Right ventricle myocardium inferior (tissue), 1 donor: Measurements from ENCODE around the gene NUMB. TPM values are rescaled to one million over a fixed set of nuclear protein-coding genes. Genes with fewer than 3 reads are reported as not detected.

Experiments
- ATAC-seq: fragments of 200-7000 bp; cut with Tn5 transposase; one replicate; pipeline ENCODE4 v1.9.1; 2020; ENCODE audit warnings: mild to moderate bottlenecking, moderate library complexity
- DNase-seq: peaks from one replicate; pipeline ENCODE4 v3.0.0; 2021; ENCODE audit errors: missing footprints
- intact Hi-C: fragments of 100-400 bp; cut with DNase I; formaldehyde crosslinking; loops from one replicate; pipeline ENCODE4 v1.11.0; 2022
- total RNA-seq: library from RNA; stranded (reverse); fragmentation: NEBNext Ultra II Directional; extraction: Animal tissue kit (Norgen Biotek cat#: 25700); gene quantifications from one replicate; pipeline ENCODE4 v1.2.1, GENCODE V29; 2021
- donor health status: DM: no; HTN: yes; CAD: no; lungs with severe emphysema.

Gene NUMB
- total RNA-seq, 1 donor from 2014 or later, result 39.8 TPM

DNA sequence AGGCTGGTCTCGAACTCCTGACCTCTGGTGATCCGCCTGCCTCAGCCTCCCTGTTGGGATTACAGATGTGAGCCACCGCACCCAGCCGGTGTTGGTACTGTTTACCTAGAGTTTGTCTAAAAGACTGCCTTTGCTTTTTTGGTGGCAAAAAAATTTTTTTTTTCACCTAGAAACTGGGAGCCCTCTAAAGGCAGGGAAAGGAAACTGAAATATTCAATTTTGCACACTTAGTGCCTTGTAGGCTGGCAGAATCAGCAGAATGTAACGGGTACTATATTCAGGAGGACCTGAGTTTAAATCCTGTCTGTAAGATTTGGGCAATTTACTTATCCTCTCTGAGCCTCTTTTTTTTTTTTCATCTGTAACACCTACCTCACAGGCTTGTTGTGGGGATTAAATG lies 177.4 kb downstream of the NUMB start:
- ATAC-seq, result no peak
- intact Hi-C loops, result no loop called here
- DNase-seq, result no peak

DNA sequence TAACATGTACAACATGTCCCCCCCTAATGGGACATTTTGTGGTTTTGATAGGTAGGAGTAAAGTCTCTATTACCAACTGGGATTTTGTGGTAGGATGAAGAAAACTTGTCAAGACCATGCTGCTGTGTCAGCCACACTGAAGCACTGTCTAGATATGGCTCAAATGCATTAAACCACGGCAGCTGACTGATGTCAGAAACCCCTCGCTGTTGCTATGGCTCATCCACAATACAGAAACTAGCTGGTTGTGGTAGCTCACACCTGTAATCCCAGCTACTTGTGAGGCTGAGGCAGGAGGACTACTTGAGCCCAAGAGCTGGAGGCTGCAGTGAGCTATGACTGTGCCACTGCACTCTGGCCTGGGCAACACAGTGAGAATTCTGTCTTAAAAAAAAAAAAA lies 181.0 kb downstream of the NUMB start:
- ATAC-seq (no peak), DNase-seq (no peak)
- intact Hi-C loops, result no loop called here

DNA sequence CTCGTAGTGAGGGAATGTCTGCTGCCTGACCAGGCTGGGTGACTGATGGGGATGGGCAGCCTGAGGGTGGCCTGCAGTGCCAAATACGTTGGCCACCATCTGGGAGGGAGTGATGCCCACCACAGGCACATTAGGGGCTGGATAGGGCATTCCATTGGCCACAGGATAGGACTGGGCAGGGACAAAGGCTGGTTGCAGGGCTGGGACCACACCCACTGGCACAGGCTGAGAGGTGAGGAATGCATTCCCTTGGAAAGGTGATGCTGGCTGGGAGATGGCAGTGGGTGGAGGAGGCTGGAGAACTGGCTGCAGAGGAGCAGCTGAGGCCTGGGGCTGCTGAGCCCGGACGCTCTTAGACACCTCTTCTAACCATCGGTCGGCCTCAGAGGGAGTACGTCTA lies 181.5 kb downstream of the NUMB start:
- ATAC-seq (no peak), DNase-seq (no peak)
- intact Hi-C loops, result no loop called here

DNA sequence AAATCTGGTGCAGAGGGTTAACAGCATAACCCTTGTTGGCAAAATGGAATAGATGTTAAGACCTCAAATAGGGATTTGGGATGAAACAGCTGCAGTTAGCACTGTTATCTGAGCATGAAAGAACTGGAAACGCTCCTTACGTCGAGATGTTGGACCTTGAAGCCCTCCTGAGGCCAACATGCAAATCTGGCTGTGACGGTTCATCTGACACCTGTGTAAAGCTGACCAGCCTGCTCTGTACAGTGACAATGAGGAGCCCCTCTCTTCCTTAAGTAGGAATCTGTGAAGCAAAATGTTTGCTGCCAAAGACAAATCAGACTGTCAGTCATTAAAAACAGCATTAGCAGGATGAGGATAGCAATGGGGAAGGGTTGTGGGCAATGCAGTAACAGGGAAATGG lies 184.5 kb downstream of the NUMB start:
- no peak for DNase-seq
- no peak for ATAC-seq
- intact Hi-C loops, result no loop called here

DNA sequence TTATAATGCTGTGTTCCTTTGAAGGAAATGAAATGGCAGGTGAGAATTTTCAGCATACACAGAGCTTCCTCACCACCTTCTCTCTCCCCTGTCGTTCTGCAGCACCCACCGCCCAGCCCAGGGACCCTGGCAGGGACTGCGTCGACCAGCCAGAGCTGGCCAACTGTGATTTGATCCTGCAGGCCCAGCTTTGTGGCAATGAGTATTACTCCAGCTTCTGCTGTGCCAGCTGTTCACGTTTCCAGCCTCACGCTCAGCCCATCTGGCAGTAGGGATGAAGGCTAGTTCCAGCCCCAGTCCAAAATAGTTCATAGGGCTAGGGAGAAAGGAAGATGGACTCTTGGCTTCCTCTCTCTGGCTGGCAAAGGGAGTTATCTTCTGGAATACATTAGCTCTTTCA lies 186.0 kb downstream of the NUMB start:
- no peak for DNase-seq
- ATAC-seq, result no peak
- intact Hi-C loops, result no loop called here

- peak; percentile 75 for ATAC-seq
- intact Hi-C loops, result no loop called here
These were observed 188.4 kb downstream of the NUMB start for GRCh38 chr14:73269729-73270531.

GRCh38 chr14:73267474-73267873 lies 190.9 kb downstream of the NUMB start:
- ATAC-seq (no peak), DNase-seq (no peak)
- intact Hi-C loops, result no loop called here

More at GRCh38 chr14:73269729-73270531, 188.4 kb downstream of the NUMB start:
- DNase-seq, result peak; percentile 81

DNA sequence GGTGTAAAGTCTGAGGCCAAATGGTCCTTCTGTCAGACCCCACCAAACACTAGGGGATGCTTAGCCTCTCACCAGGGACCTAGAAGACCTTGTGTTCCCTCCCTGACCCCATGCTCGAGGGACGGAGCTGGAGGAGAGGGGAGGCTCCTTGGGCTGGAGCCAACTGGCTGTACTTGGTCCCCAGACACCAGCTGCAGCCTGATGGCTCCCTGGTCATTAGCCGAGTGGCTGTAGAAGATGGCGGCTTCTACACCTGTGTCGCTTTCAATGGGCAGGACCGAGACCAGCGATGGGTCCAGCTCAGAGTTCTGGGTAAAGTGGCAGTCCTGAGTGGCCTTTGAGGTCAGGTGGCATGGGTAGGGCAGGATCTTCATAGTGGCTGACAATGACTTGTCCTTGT lies 192.0 kb downstream of the NUMB start:
- intact Hi-C loops, result no loop called here
- ATAC-seq (no peak), DNase-seq (no peak)

DNA sequence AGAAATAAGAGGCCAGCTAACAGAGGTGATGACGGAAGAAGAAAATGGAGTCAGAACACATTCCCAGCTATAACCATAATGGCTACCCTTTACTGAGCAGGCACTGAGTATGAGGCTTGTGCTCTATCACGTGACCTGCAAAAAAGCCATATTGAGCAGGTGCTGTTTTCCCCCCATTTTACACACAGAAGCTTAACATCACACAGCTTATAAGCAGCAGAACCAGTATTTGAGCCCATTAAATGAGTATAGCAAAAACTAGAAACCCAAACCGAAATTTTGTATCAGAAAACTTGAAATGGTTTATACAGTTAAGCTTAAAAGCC lies 192.7 kb downstream of the NUMB start:
- DNase-seq (no peak), ATAC-seq (no peak)
- intact Hi-C loops, result no loop called here

- intact Hi-C loops, result no loop called here
- DNase-seq, result no peak
- ATAC-seq, result no peak
These were observed 193.2 kb downstream of the NUMB start for GRCh38 chr14:73264885-73265720.

- intact Hi-C loops, result no loop called here
- ATAC-seq (no peak), DNase-seq (no peak)
These were observed 194.1 kb downstream of the NUMB start for GRCh38 chr14:73264080-73264884.

DNA sequence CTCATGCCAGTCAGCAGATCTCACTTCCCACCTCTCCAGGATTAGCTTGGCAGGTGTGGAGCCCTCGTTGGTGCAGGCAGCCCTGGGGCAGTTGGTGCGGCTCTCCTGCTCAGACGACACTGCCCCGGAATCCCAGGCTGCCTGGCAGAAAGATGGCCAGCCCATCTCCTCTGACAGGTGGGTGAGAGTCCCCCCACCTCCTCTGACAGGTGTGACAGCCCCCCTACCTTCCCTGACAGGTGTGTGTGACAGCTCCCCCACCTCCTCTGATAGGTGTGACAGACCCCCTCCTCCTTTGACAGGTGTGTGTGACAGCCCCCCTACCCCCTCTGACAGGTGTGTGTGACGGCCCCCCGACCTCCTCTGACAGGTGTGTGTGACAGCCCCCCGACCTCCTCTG lies 194.7 kb downstream of the NUMB start:
- no peak for ATAC-seq
- DNase-seq, result no peak
- intact Hi-C loops, result no loop called here

- no peak for DNase-seq
- intact Hi-C loops, result no loop called here
- ATAC-seq, result no peak
These were observed 195.7 kb downstream of the NUMB start for GRCh38 chr14:73262427-73263183.

DNA sequence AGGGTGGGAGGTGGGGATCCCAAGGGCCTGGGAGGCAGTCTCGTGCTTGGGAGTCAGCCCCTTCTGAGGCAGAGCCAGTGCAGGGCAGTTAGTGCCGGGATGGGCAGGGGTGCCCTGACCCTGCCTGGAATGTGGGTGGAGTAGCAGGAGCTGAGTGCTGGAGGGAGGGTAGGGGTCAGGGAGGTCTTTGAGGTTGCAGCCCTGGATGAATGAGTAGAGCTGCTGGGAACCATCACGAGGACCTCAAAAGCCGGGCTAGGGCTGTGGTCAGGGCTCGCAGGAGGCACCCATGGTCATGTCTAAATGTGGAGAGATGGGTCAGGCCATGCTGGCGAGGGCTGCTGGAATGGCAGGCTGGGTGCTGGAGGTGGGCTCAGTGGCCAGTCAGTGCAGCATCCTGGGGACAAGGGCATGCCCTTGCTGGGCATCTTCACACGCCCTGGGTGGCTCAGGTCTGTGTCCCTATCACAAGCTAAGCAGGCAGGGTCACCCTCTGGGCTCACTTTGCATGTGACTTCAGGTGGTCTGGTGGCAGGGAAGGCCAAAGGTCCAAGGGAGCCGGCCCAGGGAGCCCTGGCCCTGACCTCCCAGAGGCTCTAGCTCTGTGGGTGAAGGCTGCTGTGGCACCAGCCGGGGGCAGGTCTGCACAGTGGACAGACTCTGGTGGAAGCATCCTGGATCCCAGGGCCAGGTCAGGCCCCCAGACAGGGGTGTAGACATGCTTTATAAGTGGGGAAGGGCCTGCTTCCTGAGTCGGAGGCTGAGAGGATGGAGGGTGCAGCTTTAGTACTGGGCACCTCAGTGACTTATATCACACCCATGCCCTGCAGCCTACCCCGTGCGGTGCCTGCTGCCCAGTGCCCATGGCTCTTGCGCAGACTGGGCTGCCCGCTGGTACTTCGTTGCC lies 196.6 kb downstream of the NUMB start:
- no peak for ATAC-seq
- DNase-seq, result no peak
- intact Hi-C loops, result no loop called here

DNA sequence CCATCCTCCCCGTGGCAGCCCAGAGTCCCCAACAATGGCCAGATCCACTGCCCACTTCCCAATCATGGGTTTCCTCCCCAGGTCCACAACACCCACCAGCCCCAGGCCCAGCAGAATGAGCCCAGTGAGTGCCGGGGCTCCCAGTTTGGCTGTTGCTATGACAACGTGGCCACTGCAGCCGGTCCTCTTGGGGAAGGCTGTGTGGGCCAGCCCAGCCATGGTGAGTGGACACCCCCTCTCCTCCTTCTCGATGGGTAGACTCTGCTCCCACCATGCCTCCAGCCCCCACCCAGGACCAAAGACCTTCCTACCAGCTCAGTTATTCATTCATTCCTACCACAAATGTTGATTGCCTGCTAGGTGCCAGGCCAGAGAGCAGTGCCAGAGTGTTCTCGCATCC lies 197.3 kb downstream of the NUMB start:
- intact Hi-C loops, result no loop called here
- DNase-seq (no peak), ATAC-seq (no peak)

- no peak for DNase-seq
- ATAC-seq, result no peak
- intact Hi-C loops, result no loop called here
These were observed 197.8 kb downstream of the NUMB start for GRCh38 chr14:73260574-73260973.

DNA sequence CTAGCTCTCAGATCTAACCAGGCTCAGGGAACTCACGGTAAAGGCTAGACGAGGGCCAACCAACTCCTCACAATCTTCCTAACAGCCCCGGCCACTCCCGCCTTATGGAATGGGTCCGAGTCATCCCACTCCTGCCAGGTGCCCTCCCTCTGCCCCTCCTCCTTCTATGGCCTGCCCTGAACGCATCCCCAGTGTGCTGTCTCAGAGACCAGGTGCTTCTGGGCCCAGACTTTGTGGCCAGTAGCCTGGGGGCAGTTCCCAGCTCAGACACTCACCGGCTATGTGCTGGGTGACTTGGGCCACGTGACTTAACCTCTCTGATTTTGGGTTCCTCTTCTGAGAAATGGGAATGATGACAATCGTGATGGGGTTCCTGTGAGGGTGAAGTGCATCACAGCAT lies 198.5 kb downstream of the NUMB start:
- no peak for DNase-seq
- ATAC-seq, result no peak
- intact Hi-C loops, result no loop called here
